Anterior cingulate cortex (tissue), 58 donors: ENCODE data around the gene INSR.
"Not testable (repeated sequence)": the region's sequence is repeated elsewhere in the genome, so short reads cannot be mapped to it uniquely, and the experiment has no call there.

Experiments used
- DNase-seq, 58 donors: peaks; one replicate each; lab custom pipeline; 2025; lab: John Stamatoyannopoulos, UW

The INSR gene

GRCh38 chr19:7258840-7259395 is 35.3 kb downstream of the INSR start:
- DNase-seq, result no peak

- no peak for DNase-seq
These were observed 36.0 kb downstream of the INSR start for GRCh38 chr19:7258041-7258839.

- peak in 1 of 58 donors; percentile 5 for DNase-seq
These were observed 36.8 kb downstream of the INSR start for GRCh38 chr19:7257148-7258040.

- no peak for DNase-seq
These were observed 38.6 kb downstream of the INSR start for GRCh38 chr19:7255631-7256030.

- DNase-seq, result no peak
These were observed 39.1 kb downstream of the INSR start for GRCh38 chr19:7255119-7255518.

- DNase-seq, result no peak
These were observed 39.6 kb downstream of the INSR start for GRCh38 chr19:7254590-7254989.

GRCh38 chr19:7252364-7252763 is 41.9 kb downstream of the INSR start:
- DNase-seq, result no peak

GRCh38 chr19:7251494-7251893 is 42.7 kb downstream of the INSR start:
- DNase-seq, result no peak

GRCh38 chr19:7250951-7251350 is 43.3 kb downstream of the INSR start:
- DNase-seq, result no peak

GRCh38 chr19:7250057-7250596 is 44.1 kb downstream of the INSR start:
- DNase-seq, result no peak

- DNase-seq, result no peak
These were observed 47.1 kb downstream of the INSR start for GRCh38 chr19:7247155-7247554.

GRCh38 chr19:7246601-7247000 is 47.6 kb downstream of the INSR start:
- DNase-seq, result no peak

GRCh38 chr19:7242601-7243258 is 51.5 kb downstream of the INSR start:
- DNase-seq, result peak in 3 of 58 donors; percentile 3 to 14 (median 4)

- DNase-seq, result no peak
These were observed 56.2 kb downstream of the INSR start for GRCh38 chr19:7238051-7238450.

GRCh38 chr19:7236153-7236552 is 58.1 kb downstream of the INSR start:
- no peak for DNase-seq

GRCh38 chr19:7230826-7231225 is 63.4 kb downstream of the INSR start:
- DNase-seq, result peak in 46 of 58 donors; percentile 6 to 76 (median 28)

- no peak for DNase-seq
These were observed 64.5 kb downstream of the INSR start for GRCh38 chr19:7229735-7230134.

GRCh38 chr19:7228935-7229541 is 65.2 kb downstream of the INSR start:
- no peak for DNase-seq

GRCh38 chr19:7227735-7228134 is 66.5 kb downstream of the INSR start:
- no peak for DNase-seq

GRCh38 chr19:7227149-7227548 is 67.1 kb downstream of the INSR start:
- not testable (repeated sequence) for DNase-seq
